Keratinocyte (primary cell): ENCODE data around the gene FGD2. TPM values are rescaled to one million over a fixed set of nuclear protein-coding genes. Genes with fewer than 3 reads are reported as not detected.
A peak's percentile ranks its signal among the peaks of the same experiment; 100 is the strongest.

ENCODE experiments used
- DNase-seq: peaks from one replicate; pipeline ENCODE4 v3.0.0-alpha.2; 2011; ENCODE audit warnings: low read depth, missing footprints, low spot score
- FAIRE-seq: peaks from 2 replicates; lab custom pipeline; 2011; peaks lifted over from hg19 to GRCh38; lab: Jason Lieb, UNC
- H2AFZ ChIP-seq: 2 replicates; pipeline ENCODE4 v1.6.0; 2012; ENCODE audit warnings: low read length, control low read depth, inconsistent platforms; ENCODE audit not compliant: control insufficient read depth
- H3K27ac ChIP-seq: 2 replicates; pipeline ENCODE4 v1.5.1; 2011; ENCODE audit warnings: low read length; ENCODE audit not compliant: control insufficient read depth, insufficient read depth
- H3K27me3 ChIP-seq: 3 replicates; pipeline ENCODE4 v1.6.0; 2011; ENCODE audit warnings: low read length; ENCODE audit not compliant: control insufficient read depth, insufficient read depth; ENCODE audit errors: extremely low read depth
- H3K36me3 ChIP-seq, 2 experiments: 2 replicates in 1 of 2; 3 replicates in 1 of 2; pipeline ENCODE4 v1.5.1; 2011; ENCODE audit warnings: low read length in 2 of 2, mild to moderate bottlenecking in 1 of 2; ENCODE audit not compliant: control insufficient read depth in 2 of 2, insufficient read depth in 2 of 2; ENCODE audit errors: extremely low read depth in 1 of 2
- H3K4me1 ChIP-seq: 3 replicates; pipeline ENCODE4 v1.5.1; 2011; ENCODE audit warnings: low read length; ENCODE audit not compliant: control insufficient read depth, insufficient read depth; ENCODE audit errors: extremely low read depth
- H3K4me2 ChIP-seq: 3 replicates; pipeline ENCODE4 v1.6.0; 2011; ENCODE audit warnings: low read depth, low read length; ENCODE audit not compliant: control insufficient read depth, insufficient read depth; ENCODE audit errors: extremely low read depth
- H3K4me3 ChIP-seq, 3 experiments: fragments of 200-600 bp in 1 of 3; sonication (generic) in 1 of 3; 2 replicates in 2 of 3; 3 replicates in 1 of 3; pipeline ENCODE4 v1.5.1; 2011 to 2016; ENCODE audit warnings: low read length in 3 of 3, mild to moderate bottlenecking in 3 of 3, control low read depth in 2 of 3, inconsistent platforms in 1 of 3, low read depth in 1 of 3, mixed read lengths in 1 of 3, mixed run types in 1 of 3, moderate library complexity in 1 of 3; ENCODE audit not compliant: control insufficient read depth in 2 of 3, insufficient read depth in 2 of 3; ENCODE audit errors: extremely low read depth in 1 of 3
- H3K79me2 ChIP-seq: 2 replicates; pipeline ENCODE4 v1.6.0; 2012; ENCODE audit warnings: low read length; ENCODE audit not compliant: control insufficient read depth, insufficient read depth
- H3K9ac ChIP-seq: 3 replicates; pipeline ENCODE4 v1.6.0; 2011; ENCODE audit warnings: low read length; ENCODE audit not compliant: control insufficient read depth, insufficient read depth; ENCODE audit errors: extremely low read depth
- H3K9me1 ChIP-seq: 3 replicates; pipeline ENCODE4 v1.6.0; 2011; ENCODE audit warnings: low read length; ENCODE audit not compliant: control insufficient read depth, insufficient read depth; ENCODE audit errors: extremely low read depth
- H3K9me3 ChIP-seq: 2 replicates; pipeline ENCODE4 v1.5.1; 2012; ENCODE audit warnings: low read depth, low read length; ENCODE audit not compliant: control insufficient read depth
- H4K20me1 ChIP-seq: 3 replicates; pipeline ENCODE4 v1.6.0; 2011; ENCODE audit warnings: low read length; ENCODE audit not compliant: control insufficient read depth, insufficient read depth; ENCODE audit errors: extremely low read depth
- CTCF ChIP-seq, 3 experiments: IDR thresholded peaks in 1 of 3; conservative IDR thresholded peaks in 1 of 3; optimal IDR thresholded peaks in 1 of 3; 2 replicates in 2 of 3; 3 replicates in 1 of 3; pipeline versions ENCODE3 to v1.5.1; 2011; ENCODE audit warnings: low read length in 3 of 3, mild to moderate bottlenecking in 3 of 3, moderate library complexity in 2 of 3, control low read depth in 1 of 3, inconsistent platforms in 1 of 3; ENCODE audit not compliant: insufficient read depth in 2 of 3; ENCODE audit errors: extremely low read depth in 1 of 3
- EZH2 ChIP-seq: IDR thresholded peaks from one replicate; pipeline ENCODE4 v1.6.1; 2012; ENCODE audit warnings: inconsistent platforms, mild to moderate bottlenecking, low read length, moderate library complexity
- dilution Hi-C: fragments of 300-500 bp; cut with MboI; formaldehyde crosslinking; loops from one replicate; pipeline ENCODE4 v1.7.0; 2020; ENCODE audit warnings: low sequenced_read_pairs; ENCODE audit not compliant: extremely low pct_ligation_motif_present
- polyA plus RNA-seq, 5 experiments: library from polyadenylated mRNA; depleted of rRNA in 3 of 5; stranded (reverse) in 3 of 5; stranded (forward) in 1 of 5; unstranded in 1 of 5; fragments of >200 nt; gene quantifications; 1 replicate in 1 of 5; 2 replicates in 3 of 5; 3 replicates in 1 of 5; pipeline versions ENCODE4 v1.2.1 to v1.2.3, GENCODE V29; 2011 to 2012; ENCODE audit warnings: missing spikeins in 2 of 5, low read depth in 1 of 5, low replicate concordance in 1 of 5

FGD2 gene
- polyA plus RNA-seq, 1 donor (not counting 4 experiments of a cell fraction or from before 2014, with no cell fraction given) = 0.03 TPM

GRCh38 chr6:37056112-37056403 is 50.6 kb downstream of the FGD2 start:
- Histone ChIP-seq H3K4me1 (peaks cover 56% of the 10 kb centered on the region), H3K4me3 (peak overlapping the region in 2 of 3 experiments; percentile 33 to 39), H2AFZ (peak overlapping the region; percentile 49), H3K4me2 (peak overlapping the region; percentile 91), H3K79me2 (no peaks in the 10 kb centered on the region), H4K20me1 (no peaks in the 10 kb centered on the region), H3K27ac (peak overlapping the region; percentile 97), H3K9me3 (no peaks in the 10 kb centered on the region), H3K27me3 (no peaks in the 10 kb centered on the region), H3K9me1 (no peaks in the 10 kb centered on the region), H3K9ac (peak overlapping the region; percentile 86), H3K36me3 (no peaks in the 10 kb centered on the region)
- dilution Hi-C loops = no loop called here
- TF ChIP-seq EZH2 (no peak), CTCF (optimal IDR thresholded peaks at IDR 0.05 in 1 of 3, IDR thresholded peaks at IDR 0.05 in 1 of 3, conservative IDR thresholded peaks at IDR 0.05 in 1 of 3; ENCODE audit: extremely low read depth in 1 of 3, insufficient read depth in 2 of 3, low read length in 3 of 3) (no peak)
- DNase-seq = no peak
- FAIRE-seq = no peak

GRCh38 chr6:37056439-37057127 is 51.1 kb downstream of the FGD2 start:
- DNase-seq (peak; percentile 96), FAIRE-seq (no peak)
- peak overlapping the region; percentile 59 for H2AFZ ChIP-seq
- H3K9me1 ChIP-seq = no peaks in the 10 kb centered on the region
- no peaks in the 10 kb centered on the region for H3K9me3 ChIP-seq
- peak overlapping the region; percentile 91 for H3K4me2 ChIP-seq
- no peaks in the 10 kb centered on the region for H3K27me3 ChIP-seq
- dilution Hi-C loops = no loop called here
- peak overlapping the region; percentile 97 for H3K27ac ChIP-seq
- no peaks in the 10 kb centered on the region for H3K36me3 ChIP-seq
- H3K9ac ChIP-seq = peak overlapping the region; percentile 86
- TF ChIP-seq EZH2 (no peak), CTCF (optimal IDR thresholded peaks at IDR 0.05 in 1 of 3, IDR thresholded peaks at IDR 0.05 in 1 of 3, conservative IDR thresholded peaks at IDR 0.05 in 1 of 3; ENCODE audit: extremely low read depth in 1 of 3, insufficient read depth in 2 of 3, low read length in 3 of 3) (no peak)
- no peaks in the 10 kb centered on the region for H4K20me1 ChIP-seq
- peaks cover 54% of the 10 kb centered on the region for H3K4me1 ChIP-seq
- peak overlapping the region in 2 of 3 experiments; percentile 33 to 39 for H3K4me3 ChIP-seq
- no peaks in the 10 kb centered on the region for H3K79me2 ChIP-seq
